22Rv1 (cell line): ENCODE results near the gene AGBL1.

ENCODE experiments used
- CTCF ChIP-seq: fragments of 450-650 bp; IDR thresholded peaks from 2 replicates; pipeline ENCODE4 v1.5.1; 2017; ENCODE audit warnings: mild to moderate bottlenecking
- ZFX ChIP-seq: fragments of 450-650 bp; IDR thresholded peaks from 2 replicates; pipeline ENCODE4 v1.6.1; 2017; ENCODE audit warnings: antibody characterized with exemption, borderline replicate concordance

- TF ChIP-seq CTCF (no peak), ZFX (no peak)
Measured at GRCh38 chr15:86629409-86630356, 550.0 kb downstream of the AGBL1 start.
